GM19025 (cell line): ENCODE measurements around the gene PSMG1.
"Not testable (repeated sequence)": the region's sequence is repeated elsewhere in the genome, so short reads cannot be mapped to it uniquely, and the experiment has no call there.

ENCODE experiments used
- ATAC-seq: cut with Tn5 transposase; IDR thresholded peaks from one replicate; pipeline ENCODE4 v1.9.1; 2021; ENCODE audit warnings: mild to moderate bottlenecking, low read depth, moderate library complexity; ENCODE audit not compliant: unreplicated experiment

PSMG1 gene

GRCh38 chr21:39161064-39161463, 22.2 kb downstream of the PSMG1 start:
- ATAC-seq = no peak

GRCh38 chr21:39159342-39160063, 23.7 kb downstream of the PSMG1 start:
- no peak for ATAC-seq

DNA sequence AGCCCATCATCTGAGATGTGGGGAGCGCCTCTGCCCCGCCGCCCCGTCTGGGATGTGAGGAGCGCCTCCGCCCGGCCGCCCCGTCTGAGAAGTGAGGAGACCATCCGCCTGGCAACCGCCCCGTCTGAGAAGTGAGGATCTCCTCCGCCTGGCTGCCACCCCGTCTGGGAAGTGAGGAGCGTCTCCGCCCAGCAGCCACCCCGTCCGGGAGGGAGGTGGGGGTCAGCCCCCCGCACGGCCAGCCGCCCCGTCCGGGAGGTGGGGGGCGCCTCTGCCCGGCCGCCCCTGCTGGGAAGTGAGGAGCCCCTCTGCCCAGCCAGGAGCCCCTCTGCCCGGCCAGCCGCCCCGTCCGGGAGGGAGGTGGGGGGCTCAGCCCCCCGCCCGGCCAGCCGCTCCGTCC, 26.0 kb downstream of the PSMG1 start:
- not testable (repeated sequence) for ATAC-seq

DNA sequence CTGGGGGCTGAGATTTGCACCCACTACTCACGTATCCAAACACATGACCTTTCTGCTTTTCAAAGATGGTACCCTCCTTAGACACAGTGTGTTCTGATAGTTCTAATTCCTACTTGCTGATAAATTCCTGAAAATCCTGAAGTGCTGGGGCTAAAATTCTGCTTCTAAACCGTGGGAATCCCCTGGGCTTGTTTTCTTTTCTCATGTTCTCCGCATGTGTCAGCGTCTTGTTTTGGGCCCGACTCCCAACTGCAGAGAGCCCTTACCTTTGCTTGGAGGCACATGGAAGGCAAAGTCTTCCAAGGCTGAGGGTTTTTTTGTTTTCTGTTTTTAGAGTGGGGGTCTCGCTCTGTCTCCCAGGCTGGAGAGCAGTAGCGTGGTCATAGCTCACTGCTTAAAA, 27.2 kb downstream of the PSMG1 start:
- ATAC-seq = no peak

DNA sequence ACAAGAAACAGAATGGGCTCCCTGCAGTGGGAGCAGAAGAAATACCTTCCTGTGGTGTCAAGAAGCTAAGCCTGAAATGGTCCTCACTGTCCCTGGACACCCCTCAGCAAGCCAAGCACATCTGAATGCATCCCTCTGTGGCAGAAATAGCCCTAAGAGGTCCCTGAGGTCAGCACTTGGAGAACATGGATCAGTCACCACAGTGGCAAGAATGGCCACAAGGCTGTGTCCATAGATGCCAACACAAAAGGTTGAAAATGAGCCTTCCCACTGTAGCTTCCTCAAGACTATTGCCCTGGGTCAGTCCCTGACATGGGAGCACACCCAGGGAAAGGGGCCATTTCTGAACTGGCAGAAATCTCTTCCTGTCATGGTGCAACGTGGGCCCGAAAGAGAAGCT, 27.7 kb downstream of the PSMG1 start:
- ATAC-seq = no peak

DNA sequence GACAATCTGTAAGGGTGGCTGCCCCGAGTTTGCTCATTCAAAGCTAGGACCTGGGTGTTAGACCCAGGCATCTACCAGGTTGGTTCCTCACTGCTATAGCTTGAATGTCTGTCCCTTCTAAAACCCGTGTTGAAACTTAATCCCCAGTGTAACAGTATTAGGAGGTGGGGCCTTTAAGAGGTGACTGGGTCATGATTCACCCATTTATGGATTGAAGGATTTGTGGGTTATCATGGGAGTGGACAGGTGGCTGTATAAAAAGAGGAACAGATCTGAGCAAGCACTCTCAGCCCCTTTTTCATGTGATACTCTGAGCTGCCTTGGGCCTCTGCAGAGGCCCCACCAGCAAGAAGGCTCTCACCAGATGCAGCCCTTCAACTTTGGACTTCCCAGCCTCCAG, 29.4 kb downstream of the PSMG1 start:
- ATAC-seq = no peak

GRCh38 chr21:39153373-39153772, 29.9 kb downstream of the PSMG1 start:
- ATAC-seq = no peak

- ATAC-seq = no peak
Measured at GRCh38 chr21:39152271-39152670, 31.0 kb downstream of the PSMG1 start.

- ATAC-seq = no peak
Measured at GRCh38 chr21:39150877-39151276, 32.4 kb downstream of the PSMG1 start.

GRCh38 chr21:39150316-39150715, 32.9 kb downstream of the PSMG1 start:
- ATAC-seq = no peak

- no peak for ATAC-seq
Measured at GRCh38 chr21:39149882-39150281, 33.4 kb downstream of the PSMG1 start.

GRCh38 chr21:39148975-39149374, 34.3 kb downstream of the PSMG1 start:
- ATAC-seq = no peak

GRCh38 chr21:39144191-39144590, 39.1 kb downstream of the PSMG1 start:
- ATAC-seq = no peak

DNA sequence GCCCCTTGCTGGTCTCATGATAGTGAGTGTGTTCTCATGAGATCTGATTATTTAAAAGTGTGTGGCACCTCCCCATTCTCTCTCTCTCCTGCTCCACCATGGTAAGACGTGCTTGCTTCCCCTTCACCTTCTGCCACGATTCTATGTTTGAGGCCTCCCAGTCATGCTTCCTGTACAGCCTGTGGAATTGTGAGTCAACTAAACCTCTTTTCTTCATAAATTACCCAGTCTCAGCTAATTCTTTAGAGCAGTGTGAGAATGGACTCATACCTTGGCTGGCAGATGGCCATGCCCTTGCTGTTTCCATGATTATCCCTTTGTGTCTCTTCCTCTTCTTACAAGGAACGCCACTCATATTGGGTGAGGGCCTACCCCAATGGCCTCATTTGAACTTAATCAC, 40.3 kb downstream of the PSMG1 start:
- ATAC-seq = no peak

DNA sequence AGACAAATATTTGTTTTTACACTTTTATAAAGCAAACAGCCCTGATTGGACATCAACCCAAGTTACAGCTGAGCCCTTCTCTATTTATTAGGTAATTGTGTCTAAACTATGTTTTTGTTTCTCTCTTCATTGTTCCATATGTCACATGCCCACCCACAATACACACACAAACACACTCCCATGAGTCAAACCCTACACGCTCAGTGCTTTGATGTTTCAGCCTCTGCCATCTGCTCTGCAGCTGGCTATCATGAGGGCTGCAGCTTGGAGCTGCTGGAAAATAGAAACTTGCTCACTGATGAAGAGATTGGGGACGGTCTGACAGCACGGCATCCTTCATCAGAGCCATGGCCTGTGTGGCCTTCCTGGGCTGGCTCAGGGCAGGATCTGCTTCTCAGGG, 41.7 kb downstream of the PSMG1 start:
- ATAC-seq = no peak

GRCh38 chr21:39137248-39138178, 45.7 kb downstream of the PSMG1 start:
- ATAC-seq = no peak

GRCh38 chr21:39136711-39137110, 46.5 kb downstream of the PSMG1 start:
- ATAC-seq = no peak

DNA sequence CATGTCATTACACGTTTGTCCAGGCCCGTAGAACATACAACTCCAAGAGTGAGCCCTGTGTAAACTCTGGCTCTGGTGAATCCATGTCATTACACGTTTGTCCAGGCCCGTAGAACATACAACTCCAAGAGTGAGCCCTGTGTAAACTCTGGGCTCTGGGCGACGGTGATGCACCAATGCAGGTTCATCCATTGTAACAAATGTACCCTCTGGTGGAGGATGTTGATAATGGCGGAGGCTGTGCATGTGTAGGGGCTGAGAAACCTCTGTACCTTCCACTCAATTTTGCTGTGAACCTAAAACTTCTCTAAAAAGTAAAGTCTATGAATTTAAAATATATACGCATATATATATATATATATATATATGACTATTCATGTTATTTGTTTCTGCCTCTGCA, 47.1 kb downstream of the PSMG1 start:
- not testable (repeated sequence) for ATAC-seq

DNA sequence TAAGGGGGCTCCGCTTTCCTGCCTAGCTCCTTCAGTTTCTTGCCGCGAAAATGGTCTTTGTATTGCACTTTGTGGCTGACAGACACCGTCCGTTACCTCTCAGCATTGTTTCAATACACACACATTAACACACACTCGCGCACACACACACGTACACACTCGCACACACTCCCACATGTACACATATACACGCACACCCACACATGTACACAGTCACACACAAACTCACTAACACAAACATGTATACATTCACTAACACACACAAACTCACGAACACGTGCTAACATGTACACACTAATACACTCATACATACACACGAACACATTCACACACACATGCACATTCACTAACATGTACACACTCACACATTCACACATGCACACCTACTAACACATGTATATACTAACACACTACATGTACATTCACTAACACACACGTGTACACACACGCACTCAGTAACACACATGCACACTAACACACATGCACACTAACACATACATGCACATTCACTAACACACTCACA, 48.9 kb downstream of the PSMG1 start:
- ATAC-seq = no peak

GRCh38 chr21:39132248-39132647, 51.0 kb downstream of the PSMG1 start:
- no peak for ATAC-seq

DNA sequence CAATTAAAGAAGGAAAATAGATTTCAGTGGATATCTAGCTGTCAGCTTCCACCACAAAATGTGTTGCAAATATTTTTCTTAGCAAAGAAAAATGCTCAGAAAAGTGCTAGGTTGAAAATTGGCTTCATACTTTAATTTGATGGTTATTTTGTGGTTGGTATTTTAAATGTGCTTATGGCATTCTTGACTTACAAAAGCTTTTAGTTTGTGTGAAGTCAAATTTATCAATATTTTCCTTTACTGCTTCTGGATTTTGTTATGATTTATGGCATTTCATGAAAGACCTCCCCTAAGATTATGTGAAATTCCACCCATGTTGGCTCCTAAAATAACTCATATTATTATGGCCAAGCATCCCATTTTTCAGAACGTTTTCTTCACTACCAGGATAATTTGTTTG, 51.5 kb downstream of the PSMG1 start:
- no peak for ATAC-seq

- no peak for ATAC-seq
Measured at GRCh38 chr21:39127506-39127905, 55.7 kb downstream of the PSMG1 start.
